A549 treated with GW870086 at 1 μM for 4 hours (cell line): ENCODE data around the gene PTPN22. TPM values are rescaled to one million over a fixed set of nuclear protein-coding genes. Genes with fewer than 3 reads are reported as not detected.

Source experiments
- total RNA-seq: library from RNA; stranded (reverse); fragments of 200-300 nt; extraction: Qiagen RNA extraction; gene quantifications from 5 replicates; pipeline ENCODE4 v1.2.3, GENCODE V29; 2022; ENCODE audit warnings: low read depth

Gene PTPN22
- total RNA-seq, result not detected in 5 replicates

DNA sequence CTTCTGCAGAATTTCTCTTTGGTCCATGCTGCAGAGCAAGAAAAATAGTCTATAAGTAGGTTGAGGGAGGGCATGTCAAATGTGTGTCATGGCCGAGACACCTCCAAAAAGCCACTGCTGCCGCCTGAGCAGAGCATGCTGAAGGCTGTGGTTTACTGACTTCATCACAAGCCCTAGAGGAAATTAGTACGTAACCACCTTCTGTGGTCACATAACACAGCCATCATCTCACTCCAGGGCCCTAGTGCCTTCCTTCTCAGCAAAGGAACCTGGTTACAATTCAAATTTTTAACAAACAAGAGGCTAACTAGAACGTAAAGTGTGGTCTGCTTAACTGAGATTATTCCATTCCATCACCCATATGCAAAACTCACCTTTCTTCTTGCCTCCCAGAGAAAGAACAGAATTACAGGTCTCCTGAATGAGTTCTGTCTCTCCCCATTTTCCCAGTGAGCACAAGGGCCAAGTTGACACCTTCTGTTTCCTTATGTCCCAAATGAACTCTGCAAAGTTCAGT lies at the start of gene PTPN22:
PTPN22 (minus strand) TSS at position 116 of the 517 bp plus-strand sequence.

DNA sequence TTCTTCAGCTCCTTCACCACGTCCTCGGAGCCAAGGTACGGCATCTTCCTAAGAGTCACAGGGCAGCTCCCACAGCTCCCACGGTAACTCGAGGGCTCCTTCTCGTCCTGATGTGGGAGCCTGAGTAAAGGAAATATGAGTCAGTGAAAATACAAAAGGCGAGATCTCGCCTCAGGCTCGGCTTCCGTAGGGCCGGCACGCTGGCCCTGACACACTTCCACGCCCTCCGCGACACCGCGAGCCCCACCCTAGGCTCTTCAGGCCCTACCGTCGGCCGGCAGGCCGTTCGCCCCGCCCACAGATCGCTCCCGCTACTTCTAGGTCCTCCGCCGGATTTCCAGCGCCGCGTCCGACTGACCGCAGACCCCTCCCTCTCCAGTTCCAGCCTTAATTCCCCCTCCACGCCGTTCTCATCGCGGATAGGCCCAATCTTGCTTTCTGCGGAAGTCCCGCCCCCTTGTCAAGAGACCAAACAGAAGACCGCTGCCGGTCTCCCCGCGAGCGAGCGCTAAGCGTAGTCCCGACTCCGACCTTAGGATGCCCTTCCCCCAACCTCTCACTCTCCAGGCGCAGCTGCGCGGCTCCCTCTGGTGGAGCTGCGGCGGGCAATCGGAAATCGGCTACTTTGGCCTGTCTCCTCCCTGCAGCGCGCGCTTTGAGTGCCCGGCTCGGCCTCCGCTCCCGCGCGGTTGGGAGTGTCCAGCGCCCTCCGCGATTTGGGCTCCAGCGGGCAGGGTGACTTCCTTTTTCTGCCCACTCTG lies 33.3 kb upstream of the PTPN22 start, which contains the start of the genes AP4B1 and DCLRE1B:
AP4B1 (minus strand) TSS at position 126 of the 761 bp plus-strand sequence; CDS start at position 44, 82 bp downstream.
DCLRE1B (plus strand) TSS at position 653 of the 761 bp plus-strand sequence. CDS start 261 bp downstream, outside the sequence.

DNA sequence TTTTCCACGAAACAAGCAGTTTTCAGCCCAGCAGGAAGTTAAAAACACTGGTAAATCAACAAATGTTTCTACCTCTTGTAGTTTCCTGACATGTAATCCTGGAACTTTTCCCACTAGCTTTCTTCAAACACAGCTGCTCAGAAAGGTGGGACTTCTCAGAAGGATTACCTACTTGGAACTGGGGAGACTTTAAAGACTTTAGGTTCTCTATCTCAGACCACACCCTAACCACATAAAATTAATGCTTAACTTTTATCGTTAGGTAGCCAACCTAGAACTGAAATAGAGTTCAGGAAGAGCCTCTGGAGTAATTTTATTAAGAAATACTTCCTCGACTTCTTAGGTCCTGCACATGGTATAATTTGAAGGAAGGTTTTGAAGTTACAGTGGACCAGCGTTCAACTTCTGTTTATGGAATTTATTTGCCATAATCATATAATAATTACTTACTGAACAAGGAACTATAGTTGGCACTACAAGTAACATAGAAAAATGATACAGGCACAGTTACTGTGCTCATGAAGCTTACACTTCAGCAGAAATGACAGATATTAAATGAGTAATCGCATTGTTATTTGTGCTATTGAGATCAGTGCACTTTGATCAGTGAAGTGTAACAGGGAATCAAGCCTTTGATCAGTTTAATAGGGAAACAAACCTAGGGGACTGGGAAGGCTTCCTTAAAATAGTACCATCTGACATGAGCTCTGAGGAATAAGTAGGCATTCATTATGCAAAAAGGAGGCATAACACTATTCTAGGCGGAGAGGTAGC lies 16.1 kb upstream of the PTPN22 start, which contains the start of gene BCL2L15:
BCL2L15 (minus strand) TSS at position 180 of the 774 bp plus-strand sequence. CDS start 206 bp downstream, outside the sequence.

DNA sequence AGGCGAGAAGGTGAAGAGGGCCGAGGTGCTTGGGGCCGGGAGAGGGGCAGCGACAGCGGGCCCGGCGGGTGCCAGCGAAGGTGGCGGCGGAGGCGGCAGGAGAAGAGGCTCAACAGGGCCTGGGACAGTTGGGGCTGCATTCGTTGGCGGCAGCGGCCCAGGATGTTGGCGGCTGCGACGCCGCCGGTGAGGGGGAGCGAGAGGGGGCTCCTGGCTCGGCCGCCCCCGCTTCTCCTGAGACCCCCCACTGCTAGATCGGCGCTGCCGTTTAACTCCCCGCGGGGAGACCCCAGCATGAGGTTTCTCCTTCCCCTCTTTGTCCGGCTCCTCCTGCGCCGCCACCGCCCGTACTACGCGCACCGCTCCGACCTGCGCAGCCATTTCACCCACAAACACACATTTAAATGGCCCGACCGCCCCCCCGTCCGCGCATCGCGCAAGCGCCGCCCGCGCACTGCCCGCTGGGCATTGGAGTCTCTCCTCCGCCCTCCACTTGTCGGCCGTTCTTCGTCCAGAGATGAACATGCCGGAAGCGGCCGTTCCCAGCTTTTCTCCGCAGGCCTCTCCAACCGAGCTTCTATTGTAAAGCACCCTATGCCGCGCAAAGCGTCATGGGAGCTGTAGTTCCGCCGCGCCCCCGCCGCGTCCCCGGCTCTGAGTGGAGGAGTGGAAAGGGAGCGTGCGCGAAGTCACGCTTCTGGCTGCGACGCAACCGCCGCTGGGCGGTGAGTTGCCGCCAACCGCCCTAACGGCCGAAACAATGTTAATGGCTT lies 59.4 kb downstream of the PTPN22 start, which contains the start of gene RSBN1:
RSBN1 (minus strand) TSS at position 589 of the 773 bp plus-strand sequence; CDS start at position 525, 64 bp downstream.

Other genes starting within 250 kb of the PTPN22 start
- gene PHTF1, start 112.2 kb downstream of the PTPN22 start, total RNA-seq, result 12.5 to 14.8 TPM (median 14.3 TPM) in 5 replicates
- 3.4 to 4.6 TPM (median 3.6 TPM) in 5 replicates for gene RSBN1, start 59.2 kb downstream of the PTPN22 start, total RNA-seq
- gene BCL2L15, start 15.9 kb upstream of the PTPN22 start, total RNA-seq, result 0.19 to 1.7 TPM (median 0.75 TPM) in 5 replicates
- gene AP4B1, start 33.1 kb upstream of the PTPN22 start, total RNA-seq, result 7.4 to 11.3 TPM (median 8.5 TPM) in 5 replicates
- gene DCLRE1B, start 33.6 kb upstream of the PTPN22 start, total RNA-seq, result 7.3 to 9.7 TPM (median 8.8 TPM) in 5 replicates
- 12.2 to 18.9 TPM (median 15.4 TPM) in 5 replicates for gene HIPK1, start 57.6 kb upstream of the PTPN22 start, total RNA-seq
- gene OLFML3, start 107.8 kb upstream of the PTPN22 start, total RNA-seq, result 3.4 to 5.4 TPM (median 4.0 TPM) in 5 replicates